ENCODE data around the gene TNFSF4.

- TF ChIP-seq FOSL2 (IDR thresholded peaks at IDR 0.05; ENCODE audit: borderline replicate concordance, low read depth) (peak; percentile 35; the same call in 1 of the 2 replicates), EP300 (IDR thresholded peaks at IDR 0.05; ENCODE audit: borderline replicate concordance in 1 of 2, low read depth in 1 of 2, low read length in 1 of 2) (no peak), CTCF (IDR thresholded peaks at IDR 0.05) (no peak), FOXM1 (IDR thresholded peaks at IDR 0.05; ENCODE audit: low read depth) (no peak), EZH2phosphoT487 (IDR thresholded peaks at IDR 0.05; ENCODE audit: borderline replicate concordance, low read depth) (no peak), GABPA (IDR thresholded peaks at IDR 0.05; ENCODE audit: low read depth) (no peak), MXI1 (IDR thresholded peaks at IDR 0.05; ENCODE audit: low read depth, low read length) (no peak), RAD21 (IDR thresholded peaks at IDR 0.05; ENCODE audit: low read length) (no peak), RCOR1 (IDR thresholded peaks at IDR 0.05; ENCODE audit: low read length) (no peak), USF2 (IDR thresholded peaks at IDR 0.05; ENCODE audit: borderline replicate concordance, low read depth, low read length) (no peak), MAX (IDR thresholded peaks at IDR 0.05; ENCODE audit: low read depth) (no peak), TAF1 (IDR thresholded peaks at IDR 0.05; ENCODE audit: borderline replicate concordance, low read depth, low read length) (no peak)
Observed at GRCh38 chr1:173134029-173134428, 73.1 kb downstream of the TNFSF4 start.

Measured in SK-N-SH (cell line).